Measurements from ENCODE around the gene SLC25A34. TPM values are rescaled to one million over a fixed set of nuclear protein-coding genes. Genes with fewer than 3 reads are reported as not detected.

The SLC25A34 gene
- total RNA-seq, 1 donor from 2014 or later, result 1.6 TPM

- H3K9me3 ChIP-seq (ENCODE audit: control insufficient read depth in 3 of 3, low read length in 3 of 3), result no peaks in the 10 kb centered on the region
- no peak overlapping the region for H3K27ac ChIP-seq (ENCODE audit: low read depth, low read length)
- H3K4me3 ChIP-seq (ENCODE audit: low read length in 3 of 3), result no peak overlapping the region
- peaks cover 67 to 72% (median 72%) of the 10 kb centered on the region in 3 donors for H3K36me3 ChIP-seq (ENCODE audit: control insufficient read depth in 3 of 3, insufficient read depth in 3 of 3, low read length in 3 of 3)
- H3K4me1 ChIP-seq (ENCODE audit: control insufficient read depth in 3 of 3, insufficient read depth in 3 of 3, low read length in 3 of 3), result peaks cover 42 to 54% (median 45%) of the 10 kb centered on the region in 3 donors
- H3K27me3 ChIP-seq (ENCODE audit: control insufficient read depth in 3 of 3, insufficient read depth in 3 of 3, low read length in 3 of 3), result no peaks in the 10 kb centered on the region
- no peak overlapping the region for H3K9ac ChIP-seq (ENCODE audit: low read depth in 1 of 3, low read length in 3 of 3)
Observed at GRCh38 chr1:15731735-15732685, 4.0 kb upstream of the SLC25A34 start.

GRCh38 chr1:15732686-15733081 is 3.4 kb upstream of the SLC25A34 start:
- Histone ChIP-seq H3K4me3 (ENCODE audit: low read length in 3 of 3) (no peak overlapping the region), H3K9ac (ENCODE audit: low read depth in 1 of 3, low read length in 3 of 3) (peak overlapping the region in 1 of 3 donors; percentile 9), H3K27ac (ENCODE audit: low read depth, low read length) (no peak overlapping the region), H3K4me1 (ENCODE audit: control insufficient read depth in 3 of 3, insufficient read depth in 3 of 3, low read length in 3 of 3) (peaks cover 39 to 50% (median 40%) of the 10 kb centered on the region in 3 donors), H3K9me3 (ENCODE audit: control insufficient read depth in 3 of 3, low read length in 3 of 3) (no peaks in the 10 kb centered on the region), H3K36me3 (ENCODE audit: control insufficient read depth in 3 of 3, insufficient read depth in 3 of 3, low read length in 3 of 3) (peaks cover 63 to 65% (median 65%) of the 10 kb centered on the region in 3 donors), H3K27me3 (ENCODE audit: control insufficient read depth in 3 of 3, insufficient read depth in 3 of 3, low read length in 3 of 3) (no peaks in the 10 kb centered on the region)

GRCh38 chr1:15733218-15733725 is 2.8 kb upstream of the SLC25A34 start:
- Histone ChIP-seq H3K9me3 (ENCODE audit: control insufficient read depth in 3 of 3, low read length in 3 of 3) (no peaks in the 10 kb centered on the region), H3K4me1 (ENCODE audit: control insufficient read depth in 3 of 3, insufficient read depth in 3 of 3, low read length in 3 of 3) (peaks cover 39 to 50% (median 40%) of the 10 kb centered on the region in 3 donors), H3K36me3 (ENCODE audit: control insufficient read depth in 3 of 3, insufficient read depth in 3 of 3, low read length in 3 of 3) (peaks cover 57 to 64% (median 59%) of the 10 kb centered on the region in 3 donors), H3K9ac (ENCODE audit: low read depth in 1 of 3, low read length in 3 of 3) (peak overlapping the region in 1 of 3 donors; percentile 9), H3K27ac (ENCODE audit: low read depth, low read length) (no peak overlapping the region), H3K27me3 (ENCODE audit: control insufficient read depth in 3 of 3, insufficient read depth in 3 of 3, low read length in 3 of 3) (no peaks in the 10 kb centered on the region), H3K4me3 (ENCODE audit: low read length in 3 of 3) (no peak overlapping the region)

GRCh38 chr1:15733726-15734226 is 2.3 kb upstream of the SLC25A34 start:
- no peak overlapping the region for H3K27ac ChIP-seq (ENCODE audit: low read depth, low read length)
- no peak overlapping the region for H3K4me3 ChIP-seq (ENCODE audit: low read length in 3 of 3)
- H3K4me1 ChIP-seq (ENCODE audit: control insufficient read depth in 3 of 3, insufficient read depth in 3 of 3, low read length in 3 of 3), result peaks cover 39 to 50% (median 40%) of the 10 kb centered on the region in 3 donors
- H3K9ac ChIP-seq (ENCODE audit: low read depth in 1 of 3, low read length in 3 of 3), result peak overlapping the region in 1 of 3 donors; percentile 9
- no peaks in the 10 kb centered on the region for H3K27me3 ChIP-seq (ENCODE audit: control insufficient read depth in 3 of 3, insufficient read depth in 3 of 3, low read length in 3 of 3)
- no peaks in the 10 kb centered on the region for H3K9me3 ChIP-seq (ENCODE audit: control insufficient read depth in 3 of 3, low read length in 3 of 3)
- peaks cover 52 to 59% (median 54%) of the 10 kb centered on the region in 3 donors for H3K36me3 ChIP-seq (ENCODE audit: control insufficient read depth in 3 of 3, insufficient read depth in 3 of 3, low read length in 3 of 3)

- H3K4me1 ChIP-seq (ENCODE audit: control insufficient read depth in 3 of 3, insufficient read depth in 3 of 3, low read length in 3 of 3), result peaks cover 37 to 50% (median 39%) of the 10 kb centered on the region in 3 donors
- H3K9ac ChIP-seq (ENCODE audit: low read depth in 1 of 3, low read length in 3 of 3), result no peak overlapping the region
- H3K36me3 ChIP-seq (ENCODE audit: control insufficient read depth in 3 of 3, insufficient read depth in 3 of 3, low read length in 3 of 3), result peaks cover 47 to 54% (median 49%) of the 10 kb centered on the region in 3 donors
- no peaks in the 10 kb centered on the region for H3K9me3 ChIP-seq (ENCODE audit: control insufficient read depth in 3 of 3, low read length in 3 of 3)
- H3K4me3 ChIP-seq (ENCODE audit: low read length in 3 of 3), result no peak overlapping the region
- H3K27ac ChIP-seq (ENCODE audit: low read depth, low read length), result no peak overlapping the region
- no peaks in the 10 kb centered on the region for H3K27me3 ChIP-seq (ENCODE audit: control insufficient read depth in 3 of 3, insufficient read depth in 3 of 3, low read length in 3 of 3)
Observed at GRCh38 chr1:15734296-15734695, 1.8 kb upstream of the SLC25A34 start.

GRCh38 chr1:15734901-15735300 is 1.2 kb upstream of the SLC25A34 start:
- Histone ChIP-seq H3K4me1 (ENCODE audit: control insufficient read depth in 3 of 3, insufficient read depth in 3 of 3, low read length in 3 of 3) (peaks cover 33 to 55% (median 38%) of the 10 kb centered on the region in 3 donors), H3K36me3 (ENCODE audit: control insufficient read depth in 3 of 3, insufficient read depth in 3 of 3, low read length in 3 of 3) (peaks cover 42 to 54% (median 49%) of the 10 kb centered on the region in 3 donors), H3K9me3 (ENCODE audit: control insufficient read depth in 3 of 3, low read length in 3 of 3) (no peaks in the 10 kb centered on the region), H3K9ac (ENCODE audit: low read depth in 1 of 3, low read length in 3 of 3) (peak overlapping the region in 1 of 3 donors; percentile 8), H3K27me3 (ENCODE audit: control insufficient read depth in 3 of 3, insufficient read depth in 3 of 3, low read length in 3 of 3) (no peaks in the 10 kb centered on the region), H3K27ac (ENCODE audit: low read depth, low read length) (peak overlapping the region; percentile 81), H3K4me3 (ENCODE audit: low read length in 3 of 3) (no peak overlapping the region)

GRCh38 chr1:15735304-15736037 is 587 bp upstream of the SLC25A34 start:
- Histone ChIP-seq H3K9me3 (ENCODE audit: control insufficient read depth in 3 of 3, low read length in 3 of 3) (no peaks in the 10 kb centered on the region), H3K4me3 (ENCODE audit: low read length in 3 of 3) (no peak overlapping the region), H3K36me3 (ENCODE audit: control insufficient read depth in 3 of 3, insufficient read depth in 3 of 3, low read length in 3 of 3) (peaks cover 40 to 52% (median 51%) of the 10 kb centered on the region in 3 donors), H3K27ac (ENCODE audit: low read depth, low read length) (peak overlapping the region; percentile 81), H3K4me1 (ENCODE audit: control insufficient read depth in 3 of 3, insufficient read depth in 3 of 3, low read length in 3 of 3) (peaks cover 33 to 55% (median 38%) of the 10 kb centered on the region in 3 donors), H3K9ac (ENCODE audit: low read depth in 1 of 3, low read length in 3 of 3) (peak overlapping the region; percentile 25 to 61 (median 59)), H3K27me3 (ENCODE audit: control insufficient read depth in 3 of 3, insufficient read depth in 3 of 3, low read length in 3 of 3) (no peaks in the 10 kb centered on the region)

GRCh38 chr1:15736892-15737261 is 819 bp downstream of the SLC25A34 start:
- Histone ChIP-seq H3K9me3 (ENCODE audit: control insufficient read depth in 3 of 3, low read length in 3 of 3) (no peaks in the 10 kb centered on the region), H3K27me3 (ENCODE audit: control insufficient read depth in 3 of 3, insufficient read depth in 3 of 3, low read length in 3 of 3) (no peaks in the 10 kb centered on the region), H3K4me3 (ENCODE audit: low read length in 3 of 3) (peak overlapping the region; percentile 75 to 90 (median 78)), H3K27ac (ENCODE audit: low read depth, low read length) (peak overlapping the region; percentile 81), H3K36me3 (ENCODE audit: control insufficient read depth in 3 of 3, insufficient read depth in 3 of 3, low read length in 3 of 3) (peaks cover 26 to 38% (median 38%) of the 10 kb centered on the region in 3 donors), H3K9ac (ENCODE audit: low read depth in 1 of 3, low read length in 3 of 3) (peak overlapping the region; percentile 76 to 91 (median 77)), H3K4me1 (ENCODE audit: control insufficient read depth in 3 of 3, insufficient read depth in 3 of 3, low read length in 3 of 3) (peaks cover 41 to 64% (median 45%) of the 10 kb centered on the region in 3 donors)
